Measurements from ENCODE around the gene ZBTB40. TPM values are rescaled to one million over a fixed set of nuclear protein-coding genes. Genes with fewer than 3 reads are reported as not detected.

The ZBTB40 gene
- polyA plus RNA-seq, 1 of the 3 experiments (the other 2 are of a cell fraction): 5.0 TPM

GRCh38 chr1:22440582-22440981 lies 11.1 kb upstream of the ZBTB40 start:
- Histone ChIP-seq H3F3A (replicated peaks; ENCODE audit: insufficient read depth) (no peaks in the 10 kb centered on the region), H4K20me1 (ENCODE audit: insufficient read depth) (no peaks in the 10 kb centered on the region), H3K4me2 (no peak overlapping the region), H3K9me3 (peaks cover 16% of the 10 kb centered on the region), H3K79me2 (ENCODE audit: insufficient read depth) (no peaks in the 10 kb centered on the region), H3K9me2 (no peaks in the 10 kb centered on the region), H3K4me3 (ENCODE audit: low read depth in 2 of 2, low read length in 1 of 2) (no peak overlapping the region), H3K27me3 (ENCODE audit: insufficient read depth) (no peaks in the 10 kb centered on the region), H3K4me1 (ENCODE audit: control insufficient read depth in 1 of 2, insufficient read depth in 2 of 2, low read depth in 1 of 2, low read length in 1 of 2) (no peaks in the 10 kb centered on the region), H3K36me3 (replicated peaks in 1 of 2; ENCODE audit: control insufficient read depth in 1 of 2, insufficient read depth in 2 of 2, low read length in 1 of 2) (peaks cover 0 to 4% of the 10 kb centered on the region in 2 experiments), H2AFZ (ENCODE audit: low read depth) (no peak overlapping the region), H3K27ac (ENCODE audit: low read depth in 2 of 2, low read length in 1 of 2) (no peak overlapping the region), H3K9ac (no peak overlapping the region)
- no peak for DNase-seq
- TF ChIP-seq IRF3 (IDR thresholded peaks at IDR 0.05; ENCODE audit: low read depth, low read length) (no peak), CHD2 (IDR thresholded peaks at IDR 0.05; ENCODE audit: low read length, partially characterized antibody) (no peak), TEAD4 (IDR thresholded peaks at IDR 0.05; ENCODE audit: borderline replicate concordance, insufficient read depth) (no peak), RCOR1 (IDR thresholded peaks at IDR 0.05; ENCODE audit: low read length) (no peak), USF1 (IDR thresholded peaks at IDR 0.05; ENCODE audit: borderline replicate concordance, low read depth) (no peak), RXRA (IDR thresholded peaks at IDR 0.05; ENCODE audit: borderline replicate concordance, low read depth) (no peak), MEF2A (IDR thresholded peaks at IDR 0.05; ENCODE audit: borderline replicate concordance, low read depth) (no peak), RAD21 (IDR thresholded peaks at IDR 0.05; ENCODE audit: low read length) (no peak), JUND (IDR thresholded peaks at IDR 0.05) (no peak), RFX5 (IDR thresholded peaks at IDR 0.05; ENCODE audit: low read length) (no peak)
- POLR2A ChIA-PET: no interaction called here
- CTCF ChIA-PET: interaction anchor here (1.9 to 2.9 kb wide), 3 partner anchors 20 to 201 kb away, joined by 8 to 13 read pairs (median 9); no protein-coding TSS in a partner anchor

GRCh38 chr1:22442212-22442894 lies 9.3 kb upstream of the ZBTB40 start:
- H3K9ac ChIP-seq: no peak overlapping the region
- H3K9me2 ChIP-seq: no peaks in the 10 kb centered on the region
- H3K27me3 ChIP-seq (ENCODE audit: insufficient read depth): no peaks in the 10 kb centered on the region
- DNase-seq: no peak
- ChIA-PET POLR2A (no interaction called here), CTCF (interaction anchor here (1.2 to 2.9 kb wide), 4 partner anchors 22 to 200 kb away, joined by 3 to 8 read pairs (median 5); no protein-coding TSS in a partner anchor)
- H3K27ac ChIP-seq (ENCODE audit: low read depth in 2 of 2, low read length in 1 of 2): no peak overlapping the region
- peaks cover 0 to 4% of the 10 kb centered on the region in 2 experiments for H3K36me3 ChIP-seq (replicated peaks in 1 of 2; ENCODE audit: control insufficient read depth in 1 of 2, insufficient read depth in 2 of 2, low read length in 1 of 2)
- H4K20me1 ChIP-seq (ENCODE audit: insufficient read depth): no peaks in the 10 kb centered on the region
- no peak overlapping the region for H2AFZ ChIP-seq (ENCODE audit: low read depth)
- no peaks in the 10 kb centered on the region for H3K79me2 ChIP-seq (ENCODE audit: insufficient read depth)
- H3K9me3 ChIP-seq: peaks cover 16% of the 10 kb centered on the region
- H3K4me1 ChIP-seq (ENCODE audit: control insufficient read depth in 1 of 2, insufficient read depth in 2 of 2, low read depth in 1 of 2, low read length in 1 of 2): peaks cover 0 to 7% of the 10 kb centered on the region in 2 experiments; a peak in 3 of 4 replicates
- 47% methylated on average over 5 of the region's 5 CpGs for WGBS (ENCODE audit: low lambda C conversion rate)
- H3K4me2 ChIP-seq: no peak overlapping the region
- H3K4me3 ChIP-seq (ENCODE audit: low read depth in 2 of 2, low read length in 1 of 2): no peak overlapping the region
- H3F3A ChIP-seq (replicated peaks; ENCODE audit: insufficient read depth): peaks cover 8% of the 10 kb centered on the region
- TF ChIP-seq USF2 (IDR thresholded peaks at IDR 0.05; ENCODE audit: borderline replicate concordance, low read depth, low read length): no peak
- no peak for TF ChIP-seq NFIC (IDR thresholded peaks at IDR 0.05; ENCODE audit: borderline replicate concordance)
- no peak for TF ChIP-seq RAD21 (IDR thresholded peaks at IDR 0.05; ENCODE audit: low read length)
- TF ChIP-seq ZBTB33 (IDR thresholded peaks at IDR 0.05; ENCODE audit: borderline replicate concordance, low read depth): no peak
- no peak for TF ChIP-seq RCOR1 (IDR thresholded peaks at IDR 0.05; ENCODE audit: low read length)
- no peak for TF ChIP-seq MAX (IDR thresholded peaks at IDR 0.05; ENCODE audit: low read depth)
- no peak for TF ChIP-seq FOSL2 (IDR thresholded peaks at IDR 0.05; ENCODE audit: borderline replicate concordance, low read depth)
- no peak for TF ChIP-seq USF1 (IDR thresholded peaks at IDR 0.05; ENCODE audit: borderline replicate concordance, low read depth)
- TF ChIP-seq CHD2 (IDR thresholded peaks at IDR 0.05; ENCODE audit: low read length, partially characterized antibody): no peak
- TF ChIP-seq EZH2phosphoT487 (IDR thresholded peaks at IDR 0.05; ENCODE audit: borderline replicate concordance, low read depth): no peak
- TF ChIP-seq POLR2AphosphoS5 (IDR thresholded peaks at IDR 0.05; ENCODE audit: low read depth, low read length): no peak
- TF ChIP-seq MXI1 (IDR thresholded peaks at IDR 0.05; ENCODE audit: low read depth, low read length): no peak
- TF ChIP-seq PBX3 (IDR thresholded peaks at IDR 0.05): no peak
- TF ChIP-seq GATA2 (CRISPR knock-in tag; IDR thresholded peaks at IDR 0.05): no peak
